Activated CD4-positive, alpha-beta T cell treated with anti-CD3 and anti-CD28 coated beads, Interleukin-2, Interleukin-4, amounts not matched to agents 100 ng/mL and 50 ng/mL, durations not matched to agents 16 hours and 8 hours (primary cell): ENCODE data around the gene HGF.
"Not testable (repeated sequence)": the region's sequence is repeated elsewhere in the genome, so short reads cannot be mapped to it uniquely, and the experiment has no call there.

ENCODE experiments used
- DNase-seq: peaks from one replicate; pipeline ENCODE4 v3.0.0-alpha.2; 2020; ENCODE audit warnings: low spot score

The HGF gene

DNA sequence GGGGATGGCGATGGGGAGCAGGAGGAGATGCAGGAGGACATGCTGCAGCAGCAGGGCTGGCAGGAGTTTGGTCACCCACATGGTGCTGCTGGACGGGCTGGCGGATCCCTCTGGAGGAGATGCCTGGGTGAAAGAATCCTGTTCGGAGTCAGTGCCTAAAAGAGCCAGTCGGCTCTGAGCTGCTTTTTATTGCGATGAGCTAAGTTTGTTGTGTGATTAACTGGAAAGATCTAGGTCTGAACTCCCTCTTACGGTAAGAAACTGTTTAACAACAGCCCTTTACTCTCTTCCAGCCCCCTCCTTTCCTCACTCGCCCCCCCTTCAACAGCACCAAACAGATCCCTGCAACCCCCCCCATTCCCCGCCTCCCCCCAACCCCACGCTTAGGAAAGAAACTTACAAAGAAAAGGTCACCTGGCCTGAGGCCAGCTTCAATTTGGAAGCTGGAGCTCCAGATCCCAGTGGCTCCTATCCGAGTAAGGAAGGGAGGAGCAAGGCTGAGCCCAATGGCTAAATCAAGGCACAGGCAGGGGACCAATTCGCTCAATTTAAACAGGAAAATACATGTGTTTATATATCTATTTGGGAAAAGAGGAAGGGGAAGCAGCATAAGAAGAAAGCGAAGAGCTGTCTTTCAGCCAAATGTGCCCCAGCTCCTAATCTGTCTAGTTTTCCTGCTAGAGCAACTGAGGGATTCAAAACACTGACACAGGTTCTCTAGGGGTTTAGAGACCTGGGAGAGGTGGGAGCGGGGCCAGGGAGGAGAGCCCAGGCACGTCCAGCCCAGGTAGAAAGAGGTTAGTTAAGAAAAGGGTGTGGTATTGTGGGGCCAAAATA lies at the start of gene HGF:
Gene HGF, minus strand, starts transcription at position 157 of the 837 bp plus-strand sequence. Its CDS starts 76 bp downstream, at position 81.
- no peak for DNase-seq

DNA sequence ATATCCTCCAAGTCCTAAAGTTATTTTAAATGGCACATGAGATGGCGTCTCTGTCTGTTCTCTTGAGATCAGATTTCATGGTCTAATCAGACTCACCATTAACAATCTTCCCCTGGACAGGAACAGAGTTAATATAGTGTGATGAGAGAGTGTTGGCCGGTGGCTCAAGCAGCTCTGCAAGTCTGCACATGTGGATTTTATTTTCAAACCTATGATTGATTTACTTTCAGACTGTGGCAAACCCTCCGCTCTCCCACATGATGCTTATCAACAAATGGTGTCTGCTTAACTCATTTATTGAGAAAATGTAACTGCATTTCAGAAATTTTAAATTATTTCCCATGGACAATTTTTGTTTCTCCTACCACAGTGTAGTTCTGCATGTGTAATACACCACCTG lies 46.5 kb upstream of the HGF start:
- DNase-seq = no peak

DNA sequence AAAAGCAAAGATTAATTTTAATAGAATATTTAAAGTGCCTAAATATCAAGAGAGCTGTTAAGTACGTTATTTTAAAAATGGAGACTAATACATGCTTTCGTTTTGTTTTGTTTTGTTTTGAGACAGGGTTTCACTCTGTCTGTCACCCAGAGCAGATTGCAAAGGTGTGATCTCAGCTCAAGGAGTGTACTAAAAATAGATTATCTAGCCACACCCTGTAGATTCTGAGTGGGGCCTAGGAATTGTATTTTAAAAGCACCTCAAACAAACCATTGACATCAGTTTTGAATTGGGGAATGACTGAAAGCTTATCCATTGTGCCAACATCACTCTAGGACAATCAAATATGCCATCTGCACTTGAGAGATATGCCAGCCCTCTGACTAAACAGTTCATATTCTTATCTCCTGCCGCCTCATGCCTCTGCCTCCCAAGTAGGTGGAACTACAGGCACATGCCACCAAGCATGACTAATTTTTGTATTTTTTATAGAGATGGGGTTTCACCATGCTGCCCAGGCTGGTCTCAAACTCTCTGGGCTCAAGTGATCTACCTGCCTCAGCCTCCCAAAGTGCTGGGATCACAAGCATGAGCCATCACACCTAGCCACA lies 43.1 kb upstream of the HGF start:
- DNase-seq = not testable (repeated sequence)

DNA sequence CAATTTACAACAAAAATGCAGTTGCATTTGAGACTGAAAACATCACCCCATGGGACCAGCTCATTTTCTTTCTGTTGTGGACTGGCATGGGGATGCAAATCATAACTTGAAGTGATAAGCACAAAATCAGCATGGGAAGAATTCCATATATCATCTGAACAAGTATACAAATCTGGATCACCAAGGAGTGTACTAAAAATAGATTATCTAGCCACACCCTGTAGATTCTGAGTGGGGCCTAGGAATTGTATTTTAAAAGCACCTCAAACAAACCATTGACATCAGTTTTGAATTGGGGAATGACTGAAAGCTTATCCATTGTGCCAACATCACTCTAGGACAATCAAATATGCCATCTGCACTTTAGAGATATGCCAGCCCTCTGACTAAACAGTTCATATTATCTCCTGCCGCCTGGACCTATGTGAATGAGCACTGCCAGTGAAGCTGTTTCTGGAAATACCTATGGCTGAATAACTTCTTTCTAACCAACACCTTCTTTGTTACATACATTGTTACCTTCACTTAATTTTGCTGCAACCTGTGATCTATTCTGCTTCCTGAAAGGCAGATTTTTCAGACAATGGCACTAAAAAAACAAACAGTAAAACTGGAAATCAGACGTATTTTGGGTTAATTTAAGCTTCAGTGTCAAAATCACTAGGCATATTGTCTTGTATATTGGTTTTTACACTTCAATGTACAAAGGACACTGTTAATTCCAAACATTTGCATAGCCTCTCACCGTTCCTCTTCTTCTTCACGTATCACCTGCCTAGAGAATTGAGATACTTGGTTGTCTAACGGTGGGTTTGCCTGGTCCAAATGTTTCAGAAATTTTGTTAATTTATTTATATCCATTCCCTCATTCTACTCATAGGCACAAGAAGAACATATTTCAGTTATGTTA lies 42.4 kb upstream of the HGF start:
- DNase-seq = no peak

DNA sequence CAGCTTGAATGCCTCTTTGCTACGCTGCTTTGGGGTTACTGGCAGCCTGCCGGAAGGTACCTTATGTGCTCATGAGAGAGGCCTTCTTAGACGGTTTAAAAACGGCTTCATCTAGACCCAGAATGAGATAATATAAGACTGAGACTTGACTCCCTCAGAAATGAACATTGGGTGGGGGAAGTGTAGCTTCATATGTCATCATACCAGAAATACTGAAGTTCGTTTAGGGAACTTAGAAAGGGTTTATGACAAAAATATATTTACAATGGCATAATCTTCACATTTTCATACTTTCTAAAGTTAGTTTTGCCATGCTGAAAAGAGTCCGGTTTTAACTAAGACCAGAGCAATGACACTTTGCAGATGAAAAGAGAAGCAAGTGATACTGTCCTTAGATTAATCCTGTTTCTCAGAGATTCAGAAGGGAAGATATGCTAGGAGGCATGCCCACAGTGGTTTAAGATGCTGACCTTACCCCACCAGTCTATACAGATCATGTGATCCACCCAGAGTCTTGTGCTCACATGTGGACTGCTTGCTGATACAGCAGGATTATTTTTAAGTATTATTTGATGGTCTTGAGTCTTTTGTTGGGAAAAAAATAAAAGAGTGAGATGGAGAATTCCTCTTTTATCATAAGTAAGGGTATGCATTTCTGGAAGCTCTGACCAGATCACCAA lies 40.8 kb upstream of the HGF start:
- no peak for DNase-seq

DNA sequence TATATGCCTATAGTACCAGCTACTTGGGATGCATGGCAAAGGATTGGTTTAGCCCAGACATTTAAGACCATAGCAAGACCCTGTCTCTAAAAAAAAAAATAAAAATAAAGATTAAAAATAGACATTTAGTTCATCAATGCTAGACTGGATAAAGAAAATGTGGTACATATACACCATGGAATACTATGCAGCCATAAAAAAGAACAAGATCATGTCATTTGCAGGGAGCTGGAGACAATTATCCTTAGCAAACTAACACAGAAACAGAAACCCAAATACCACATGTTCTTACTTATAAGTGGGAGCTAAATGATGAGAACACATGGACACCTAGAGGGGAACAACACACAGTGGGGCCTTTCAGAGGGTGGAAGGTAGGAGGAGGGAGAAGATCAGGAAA lies 38.5 kb upstream of the HGF start:
- DNase-seq = not testable (repeated sequence)

DNA sequence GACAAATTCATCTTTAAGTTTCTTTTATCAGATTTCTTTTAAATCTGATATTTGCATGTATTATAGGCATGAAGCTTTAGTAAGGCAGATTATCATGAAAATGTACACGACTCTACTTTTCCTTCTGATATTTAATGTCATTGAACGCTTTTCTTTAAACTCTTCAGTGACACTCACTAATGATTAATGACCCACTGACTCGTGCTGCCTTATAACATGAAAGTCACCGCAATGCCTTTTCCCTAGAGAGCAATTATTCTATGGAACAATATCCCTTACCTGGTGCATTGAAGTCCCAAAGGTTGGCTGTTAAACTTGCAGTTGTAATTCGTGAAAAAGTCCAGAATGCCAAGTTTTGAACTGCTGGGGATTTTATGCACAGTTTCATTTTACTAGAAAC lies 33.4 kb upstream of the HGF start:
- DNase-seq = no peak

DNA sequence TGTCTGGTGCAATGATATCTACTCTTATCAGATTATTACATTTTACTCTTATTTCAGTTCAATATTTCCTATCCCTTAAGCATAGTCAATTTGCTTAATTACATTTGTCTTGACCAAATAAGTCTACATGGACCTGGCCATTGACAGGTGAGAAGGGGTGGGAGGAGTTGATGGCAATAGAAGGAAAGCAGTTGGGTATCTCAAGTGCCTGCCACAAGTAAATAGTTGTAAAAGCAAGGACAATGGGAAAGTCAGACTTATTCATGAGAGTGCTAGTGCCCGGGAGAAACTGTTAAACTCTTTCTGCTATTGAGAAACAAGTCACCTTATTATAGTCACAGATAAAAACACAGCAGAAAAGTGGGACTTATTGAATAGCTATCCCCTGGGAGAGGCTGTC lies 32.4 kb upstream of the HGF start:
- DNase-seq = no peak

DNA sequence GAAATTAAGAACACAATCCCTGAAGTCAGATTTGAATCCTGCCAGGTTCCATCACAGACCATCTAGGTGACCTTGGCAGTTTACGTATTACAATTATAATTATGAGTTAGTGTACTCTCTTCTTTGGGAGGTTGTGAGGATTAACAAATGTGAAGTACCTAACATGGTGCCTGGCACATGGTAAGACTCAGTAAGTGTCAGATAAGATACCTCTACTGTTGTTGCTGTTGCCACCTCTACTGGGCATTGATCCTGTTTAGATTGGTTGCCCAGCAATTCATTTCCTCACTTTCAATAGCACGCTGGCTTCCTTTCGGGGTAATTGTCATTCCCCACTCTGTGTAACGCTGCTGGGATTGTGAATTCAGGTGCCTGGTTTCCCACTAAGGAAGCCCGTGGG lies 31.7 kb upstream of the HGF start:
- no peak for DNase-seq

DNA sequence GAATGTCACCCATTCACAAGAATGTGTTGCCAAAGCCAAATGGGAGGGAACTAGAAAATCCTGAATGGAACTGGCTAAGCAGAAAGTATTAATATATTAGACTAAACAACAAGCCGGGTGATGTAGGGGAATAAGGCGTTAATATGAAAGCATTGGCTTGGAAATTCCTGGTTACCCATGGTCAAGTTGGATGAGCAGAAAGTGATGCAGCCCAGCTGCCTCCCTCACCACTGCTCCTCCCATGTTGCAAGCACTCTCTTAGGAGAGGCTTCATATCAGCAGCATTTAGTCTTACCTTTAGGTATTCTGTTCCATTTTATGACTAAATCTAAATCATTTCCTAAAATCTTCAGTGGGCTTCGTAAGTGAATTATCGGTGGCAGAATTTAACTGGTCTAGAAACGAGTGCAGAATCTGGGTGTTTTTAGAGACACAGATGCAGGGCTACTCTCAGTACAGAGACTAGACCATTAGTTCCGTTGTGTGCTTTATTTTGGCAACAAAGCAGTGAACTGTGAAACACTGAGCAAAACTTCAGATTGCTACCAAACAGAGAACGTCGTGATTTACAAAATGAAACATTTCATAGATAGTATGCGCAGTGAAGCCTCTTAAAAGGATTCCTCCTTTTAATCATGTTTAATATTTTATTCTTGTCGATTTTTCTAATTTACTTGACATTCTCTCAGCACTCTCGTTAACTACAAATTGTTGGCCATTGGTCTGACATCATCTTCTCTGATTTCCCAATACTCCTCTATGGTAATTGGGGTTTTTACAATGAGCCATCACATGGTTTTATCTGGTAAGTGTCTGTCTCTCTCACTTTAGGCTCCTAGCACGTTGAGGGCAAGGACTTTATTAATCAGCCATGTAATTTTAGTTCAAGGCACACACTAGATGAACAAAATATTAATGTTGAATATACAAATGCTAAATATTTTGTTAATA lies 22.0 kb upstream of the HGF start:
- DNase-seq = no peak

DNA sequence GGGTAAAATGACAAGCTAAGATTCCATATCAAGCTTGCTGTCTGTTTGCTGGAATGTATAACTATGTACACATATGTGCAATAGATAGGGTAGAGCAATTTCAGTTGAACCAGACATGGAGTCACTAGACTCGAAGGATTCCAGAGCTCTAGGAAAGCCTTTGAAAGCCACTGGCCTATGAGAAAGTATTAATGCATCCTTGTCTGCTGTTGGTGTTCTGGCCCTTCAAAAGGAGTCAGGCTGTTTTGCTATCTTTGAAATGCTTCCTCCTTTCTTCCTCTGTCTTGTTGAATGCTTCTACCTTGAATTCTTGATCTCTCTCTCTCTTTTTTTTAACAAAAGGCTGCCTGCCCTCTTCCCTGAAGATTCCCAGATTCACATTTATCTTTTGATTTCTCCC lies 20.8 kb upstream of the HGF start:
- DNase-seq = no peak

DNA sequence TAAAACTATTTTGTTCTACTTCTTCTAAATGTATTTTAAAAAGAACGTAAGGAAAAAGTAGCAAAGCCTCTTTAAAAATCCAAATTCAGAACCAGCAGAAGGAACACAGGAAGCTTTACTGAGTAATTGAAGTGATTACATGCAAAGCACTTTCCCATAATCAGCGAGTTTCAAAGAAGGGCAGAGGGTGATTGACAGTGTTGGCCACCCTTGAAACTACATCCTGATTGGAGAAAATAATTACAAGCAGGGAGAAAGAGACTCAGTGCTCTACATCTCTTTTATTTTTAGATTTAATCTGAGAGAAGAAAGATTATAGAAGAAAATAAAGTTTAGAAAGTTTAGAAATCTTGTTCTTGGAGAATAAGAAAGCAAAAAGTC lies 20.3 kb upstream of the HGF start:
- no peak for DNase-seq

DNA sequence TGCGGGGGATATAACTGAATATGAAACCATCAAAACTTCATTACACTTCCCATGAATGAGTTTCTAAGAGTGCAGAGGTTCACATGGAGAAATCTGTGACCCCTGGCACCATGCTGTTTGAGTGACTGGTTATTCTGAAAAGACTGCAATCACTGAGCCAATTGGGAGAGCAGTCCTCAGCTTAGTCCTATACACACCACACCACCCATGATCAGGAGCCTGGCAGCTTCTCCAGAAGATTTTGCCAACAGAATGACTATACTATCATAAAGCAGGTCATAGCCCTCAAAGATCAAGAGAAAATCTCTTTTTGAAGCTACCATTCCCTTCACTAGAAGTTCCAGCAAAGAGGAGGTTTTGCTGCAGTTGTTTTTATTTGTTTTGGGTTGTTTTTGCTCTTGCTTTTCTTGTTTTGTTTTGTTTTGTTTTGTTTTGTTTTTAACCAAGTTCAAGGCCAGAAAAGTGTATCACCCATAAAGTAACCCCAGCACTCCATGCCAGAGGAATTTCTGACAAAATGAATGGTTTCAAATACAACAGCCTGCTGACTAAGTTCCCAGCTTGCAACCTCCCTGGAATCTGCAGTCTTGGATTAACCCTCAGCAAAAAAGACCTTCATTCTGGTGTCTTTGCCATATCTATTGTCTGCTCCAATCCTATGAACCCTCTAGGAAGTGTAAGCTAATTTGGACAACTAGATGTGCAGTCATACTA lies 19.7 kb upstream of the HGF start:
- no peak for DNase-seq

DNA sequence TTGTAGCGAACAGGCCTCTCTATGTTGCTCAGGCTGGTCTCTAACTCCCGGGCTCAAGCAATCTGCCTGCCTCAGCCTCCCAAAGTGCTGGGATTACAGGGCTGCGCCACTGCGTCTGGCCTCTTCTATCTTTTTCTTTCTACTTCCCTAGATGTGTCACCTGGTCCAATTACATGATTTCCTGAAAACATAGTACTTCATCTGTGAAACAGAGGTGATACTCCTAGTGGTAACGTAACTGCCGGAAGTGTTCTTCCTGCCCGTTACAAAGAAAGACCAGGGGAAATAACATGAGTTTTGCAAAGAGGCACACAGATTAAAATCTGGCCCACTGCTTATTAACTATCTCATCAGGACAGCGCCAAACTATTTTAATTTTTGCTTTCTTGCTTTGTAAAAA lies 18.4 kb upstream of the HGF start:
- no peak for DNase-seq

DNA sequence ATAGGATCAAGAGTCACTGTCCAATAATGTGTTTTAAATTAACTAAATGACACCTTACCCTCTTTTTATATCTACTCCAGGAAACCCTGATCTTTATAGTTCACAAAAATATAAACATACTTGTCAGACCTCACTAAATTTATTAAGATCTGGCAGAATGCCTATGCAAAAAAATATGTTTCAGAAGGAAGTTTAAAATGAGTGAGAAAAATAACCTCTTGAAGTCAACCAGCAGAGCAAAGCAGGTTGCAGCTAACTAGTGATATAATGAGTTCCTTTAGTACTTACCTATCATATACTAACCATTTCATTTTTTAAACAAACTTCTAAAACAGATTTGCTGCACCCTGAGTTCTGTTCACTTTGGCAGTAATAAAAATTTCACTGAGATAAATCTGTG lies 14.0 kb upstream of the HGF start:
- no peak for DNase-seq

DNA sequence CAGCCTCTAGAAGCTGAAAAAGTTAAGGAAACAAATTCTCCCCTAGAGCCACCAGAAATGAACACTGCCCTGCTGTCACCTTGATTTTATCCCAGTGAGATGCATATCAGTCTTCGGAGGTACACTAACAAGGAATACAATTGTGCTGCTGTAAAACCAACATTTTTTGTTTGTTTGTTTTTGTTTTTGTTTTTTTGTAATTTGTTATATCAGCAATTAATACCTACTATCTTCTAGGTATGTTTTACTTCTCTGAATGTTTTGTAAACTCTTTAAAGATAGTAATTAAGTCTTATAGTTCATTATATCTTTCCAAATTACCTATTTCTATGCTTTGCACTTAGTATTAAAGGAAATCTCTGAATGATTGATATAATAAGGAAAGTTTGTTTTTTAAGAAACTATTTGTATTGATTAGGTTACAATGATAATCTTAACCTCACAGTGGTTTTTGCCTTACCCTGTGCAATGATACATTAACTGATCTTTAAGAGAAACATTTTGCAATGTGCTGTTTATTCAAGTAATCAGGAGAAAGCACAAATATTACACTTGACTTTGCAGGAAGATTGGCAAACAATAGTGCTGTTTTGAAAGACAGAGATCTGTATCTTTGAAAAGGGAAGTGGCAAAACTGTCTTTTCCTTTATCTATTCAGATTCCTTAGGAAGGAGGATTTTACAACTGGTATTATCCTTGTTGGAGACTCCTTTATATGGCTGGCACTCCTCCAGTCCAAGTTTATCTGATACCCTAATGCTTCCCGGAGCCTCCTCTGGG lies 11.3 kb upstream of the HGF start:
- no peak for DNase-seq

DNA sequence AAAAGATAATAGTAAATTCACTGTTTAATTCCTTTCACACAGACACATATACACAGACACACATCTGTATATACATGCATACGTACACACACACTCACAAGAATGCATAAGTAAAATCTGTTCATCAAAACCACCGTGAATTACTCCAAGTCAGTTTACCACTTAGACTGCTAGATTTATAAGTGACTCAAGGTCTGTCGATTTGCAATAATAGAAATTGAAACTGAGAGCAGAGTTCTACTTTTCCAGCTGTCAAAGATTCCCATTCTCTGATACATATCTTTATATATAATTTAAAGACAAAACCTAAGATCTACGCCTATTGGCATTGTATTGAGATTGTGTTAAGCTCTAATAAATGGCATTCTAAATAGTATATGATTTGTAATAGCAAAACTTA lies 9.9 kb upstream of the HGF start:
- DNase-seq = no peak

DNA sequence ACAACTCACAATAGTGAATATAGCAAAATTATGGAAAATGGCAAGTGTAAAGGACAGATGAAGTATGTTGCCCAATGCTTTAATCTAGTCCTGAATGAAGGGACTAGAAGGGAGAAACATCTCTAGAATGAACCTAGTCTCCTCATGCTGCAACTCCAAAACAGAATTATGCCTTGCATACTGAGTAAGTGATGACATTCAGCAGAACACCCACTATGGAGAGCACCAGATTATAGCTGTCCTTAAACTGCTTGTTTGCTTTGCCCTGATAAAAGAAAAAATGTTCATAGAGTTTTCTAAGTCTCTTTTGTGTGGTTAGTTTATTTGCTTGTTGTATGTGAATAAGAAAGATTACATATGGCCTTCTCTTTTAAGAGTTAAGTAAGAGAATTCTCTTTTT lies 7.8 kb upstream of the HGF start:
- DNase-seq = no peak

DNA sequence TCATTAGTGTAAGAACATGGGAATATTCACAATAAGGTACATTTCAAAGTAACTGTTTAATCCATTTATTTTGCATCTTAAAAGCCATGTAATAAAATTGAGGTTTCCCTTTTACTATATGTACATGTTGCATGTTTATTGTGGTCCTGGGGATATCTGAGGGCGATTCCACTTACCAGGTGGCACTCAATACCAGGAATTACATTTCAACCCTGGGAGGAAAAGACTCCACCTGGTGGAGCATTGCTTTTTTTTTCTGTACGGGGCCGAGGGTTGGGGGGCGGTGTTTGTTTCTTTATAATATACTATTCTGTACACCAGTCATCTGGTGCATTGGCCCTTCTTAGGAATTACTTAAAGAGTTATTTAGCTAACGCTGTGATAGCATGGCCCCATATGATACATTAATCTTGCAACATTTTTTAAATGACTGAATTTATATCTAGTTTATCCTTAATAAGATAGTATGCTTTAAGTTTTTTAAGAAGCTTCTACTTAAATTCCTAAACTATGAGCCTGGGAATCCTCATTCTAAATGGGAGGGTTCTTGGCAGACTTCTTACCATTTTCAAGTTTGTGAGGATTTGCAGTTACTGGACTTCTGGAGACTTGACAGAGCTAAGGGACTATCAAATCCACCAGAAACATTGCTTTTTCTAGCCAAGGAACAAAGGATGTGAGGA lies 7.2 kb upstream of the HGF start:
- DNase-seq = no peak
